HL-60 (cell line): ENCODE data around the gene CDYL.

Experiments used
- CTCF ChIP-seq: IDR thresholded peaks from one replicate; pipeline ENCODE4 v1.5.1; 2011; ENCODE audit warnings: low read length, control low read depth, inconsistent platforms; ENCODE audit not compliant: insufficient read depth
- GABPA ChIP-seq: IDR thresholded peaks from 2 replicates; pipeline ENCODE4 v1.6.1; 2012; ENCODE audit warnings: low read depth
- POLR2AphosphoS5 ChIP-seq: IDR thresholded peaks from 2 replicates; pipeline ENCODE4 v1.6.1; 2012; ENCODE audit warnings: low read depth
- SPI1 ChIP-seq: IDR thresholded peaks from 2 replicates; pipeline ENCODE4 v1.6.1; 2012; ENCODE audit warnings: low read depth, mild to moderate bottlenecking, borderline replicate concordance
- TF ChIP-seq, protein P1 (sequence below): IDR thresholded peaks from 2 replicates; pipeline ENCODE4 v1.6.1; 2012; ENCODE audit warnings: low read depth; ENCODE audit not compliant: insufficient replicate concordance

DNA sequence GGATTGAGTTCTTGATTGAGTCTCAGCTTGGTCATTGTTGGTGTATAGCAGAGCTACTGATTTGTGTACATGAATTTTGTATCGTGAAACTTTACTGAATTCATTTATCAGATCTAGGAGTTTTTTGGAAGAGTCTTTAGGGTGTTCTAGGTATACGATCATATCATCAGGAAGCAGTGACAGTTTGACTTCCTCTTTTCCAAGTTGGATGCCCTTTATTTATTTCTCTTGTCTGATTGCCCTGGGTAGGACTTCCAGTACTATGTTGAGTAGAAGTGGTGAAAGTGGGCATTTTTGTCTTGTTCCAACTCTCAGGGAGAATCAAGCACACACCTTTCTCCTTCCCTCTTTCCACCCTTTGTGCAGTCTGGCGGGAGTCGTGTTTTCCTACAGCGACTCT is 201.3 kb downstream of the CDYL start:
- no peak for TF ChIP-seq CTCF
- TF ChIP-seq GABPA = no peak
- peak; percentile 39; the same call in 1 of the 2 replicates for TF ChIP-seq SPI1
- TF ChIP-seq POLR2AphosphoS5 = no peak
- TF ChIP-seq, protein P1, sequence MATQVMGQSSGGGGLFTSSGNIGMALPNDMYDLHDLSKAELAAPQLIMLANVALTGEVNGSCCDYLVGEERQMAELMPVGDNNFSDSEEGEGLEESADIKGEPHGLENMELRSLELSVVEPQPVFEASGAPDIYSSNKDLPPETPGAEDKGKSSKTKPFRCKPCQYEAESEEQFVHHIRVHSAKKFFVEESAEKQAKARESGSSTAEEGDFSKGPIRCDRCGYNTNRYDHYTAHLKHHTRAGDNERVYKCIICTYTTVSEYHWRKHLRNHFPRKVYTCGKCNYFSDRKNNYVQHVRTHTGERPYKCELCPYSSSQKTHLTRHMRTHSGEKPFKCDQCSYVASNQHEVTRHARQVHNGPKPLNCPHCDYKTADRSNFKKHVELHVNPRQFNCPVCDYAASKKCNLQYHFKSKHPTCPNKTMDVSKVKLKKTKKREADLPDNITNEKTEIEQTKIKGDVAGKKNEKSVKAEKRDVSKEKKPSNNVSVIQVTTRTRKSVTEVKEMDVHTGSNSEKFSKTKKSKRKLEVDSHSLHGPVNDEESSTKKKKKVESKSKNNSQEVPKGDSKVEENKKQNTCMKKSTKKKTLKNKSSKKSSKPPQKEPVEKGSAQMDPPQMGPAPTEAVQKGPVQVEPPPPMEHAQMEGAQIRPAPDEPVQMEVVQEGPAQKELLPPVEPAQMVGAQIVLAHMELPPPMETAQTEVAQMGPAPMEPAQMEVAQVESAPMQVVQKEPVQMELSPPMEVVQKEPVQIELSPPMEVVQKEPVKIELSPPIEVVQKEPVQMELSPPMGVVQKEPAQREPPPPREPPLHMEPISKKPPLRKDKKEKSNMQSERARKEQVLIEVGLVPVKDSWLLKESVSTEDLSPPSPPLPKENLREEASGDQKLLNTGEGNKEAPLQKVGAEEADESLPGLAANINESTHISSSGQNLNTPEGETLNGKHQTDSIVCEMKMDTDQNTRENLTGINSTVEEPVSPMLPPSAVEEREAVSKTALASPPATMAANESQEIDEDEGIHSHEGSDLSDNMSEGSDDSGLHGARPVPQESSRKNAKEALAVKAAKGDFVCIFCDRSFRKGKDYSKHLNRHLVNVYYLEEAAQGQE = no peak
